Lower leg skin (tissue), 4 donors: ENCODE results near the gene ATP9B. TPM values are rescaled to one million over a fixed set of nuclear protein-coding genes. Genes with fewer than 3 reads are reported as not detected.

ENCODE experiments used
- DNase-seq, 2 donors: peaks; one replicate each; pipeline ENCODE4 v3.0.0-alpha.2; 2019; ENCODE audit warnings: low spot score in 2 of 2
- H3K4me3 ChIP-seq: fragments of 200-600 bp; sonication (generic); 2 replicates; pipeline ENCODE4 v1.5.1; 2017; ENCODE audit warnings: mild to moderate bottlenecking, low read depth; ENCODE audit not compliant: poor library complexity, severe bottlenecking
- CTCF ChIP-seq, 3 donors: fragments of 450-650 bp; IDR thresholded peaks; one replicate each; pipeline ENCODE4 v1.5.1; 2016; ENCODE audit warnings: antibody characterized with exemption in 3 of 3, mild to moderate bottlenecking in 3 of 3, moderate library complexity in 2 of 3
- POLR2A ChIP-seq, 2 donors: fragments of 450-650 bp; IDR thresholded peaks; one replicate each; pipeline ENCODE4 v1.6.1; 2016 to 2017; ENCODE audit warnings: antibody characterized with exemption in 2 of 2, mild to moderate bottlenecking in 1 of 2, moderate library complexity in 1 of 2
- WGBS, 2 donors: methylation state at CpG; one replicate each; pipeline ENCODE4 v1.1.5; 2018; 5-methylcytosine and 5-hydroxymethylcytosine counted together
- intact Hi-C: fragments of 100-400 bp; cut with DNase I; formaldehyde crosslinking; loops from one replicate; pipeline ENCODE4 v1.15.0; 2023; ENCODE audit warnings: low total_unique reads
- total RNA-seq, 4 donors: library from RNA; depleted of rRNA; stranded (reverse); fragments of >200 nt; gene quantifications; one replicate each; pipeline ENCODE4 v1.1.0, GENCODE V29; 2016

ATP9B gene
- total RNA-seq, 4 donors from 2014 or later = 19.9 to 39.9 (median 26.0) TPM

GRCh38 chr18:79214056-79214455 is 144.9 kb downstream of the ATP9B start:
- WGBS, 2 donors = 93 to 95% methylated on average over 3 of the region's 3 CpGs
- DNase-seq = no peak
- intact Hi-C loops = no loop called here
- no peak overlapping the region for H3K4me3 ChIP-seq
- TF ChIP-seq POLR2A (IDR thresholded peaks at IDR 0.05) (no peak), CTCF (IDR thresholded peaks at IDR 0.05) (no peak)

- DNase-seq = no peak
- TF ChIP-seq CTCF (IDR thresholded peaks at IDR 0.05) = no peak
- no peak for TF ChIP-seq POLR2A (IDR thresholded peaks at IDR 0.05)
- intact Hi-C loops = no loop called here
- WGBS, 2 donors = 85 to 91% methylated on average over 6 of the region's 6 CpGs
- no peak overlapping the region for H3K4me3 ChIP-seq
Observed at GRCh38 chr18:79216176-79216575, 147.0 kb downstream of the ATP9B start.

GRCh38 chr18:79217979-79218604 is 148.9 kb downstream of the ATP9B start:
- TF ChIP-seq CTCF (IDR thresholded peaks at IDR 0.05) (no peak), POLR2A (IDR thresholded peaks at IDR 0.05) (no peak)
- intact Hi-C loops = no loop called here
- no peak for DNase-seq
- H3K4me3 ChIP-seq = no peak overlapping the region
- 85 to 94% methylated on average over 19 of the region's 19 CpGs for WGBS, 2 donors

- H3K4me3 ChIP-seq = no peak overlapping the region
- DNase-seq = no peak
- WGBS, 2 donors = 80 to 92% methylated on average over 10 of the region's 10 CpGs
- no peak for TF ChIP-seq CTCF (IDR thresholded peaks at IDR 0.05)
- no peak for TF ChIP-seq POLR2A (IDR thresholded peaks at IDR 0.05)
- intact Hi-C loops = no loop called here
Observed at GRCh38 chr18:79218605-79219190, 149.5 kb downstream of the ATP9B start.

- TF ChIP-seq CTCF (IDR thresholded peaks at IDR 0.05) = no peak
- TF ChIP-seq POLR2A (IDR thresholded peaks at IDR 0.05) = no peak
- no peak for DNase-seq
- 91 to 92% methylated on average over 5 of the region's 5 CpGs for WGBS, 2 donors
- H3K4me3 ChIP-seq = no peak overlapping the region
- intact Hi-C loops = no loop called here
Observed at GRCh38 chr18:79221136-79221535, 151.9 kb downstream of the ATP9B start.

- no peak for TF ChIP-seq POLR2A (IDR thresholded peaks at IDR 0.05)
- TF ChIP-seq CTCF (IDR thresholded peaks at IDR 0.05) = no peak
- 84 to 88% methylated on average over 1 of the region's 1 CpG for WGBS, 2 donors
- H3K4me3 ChIP-seq = no peak overlapping the region
- intact Hi-C loops = no loop called here
- no peak for DNase-seq
Observed at GRCh38 chr18:79222790-79223189, 153.6 kb downstream of the ATP9B start.
